ENCODE data around the gene PREX1.

- TF ChIP-seq MYC (IDR thresholded peaks at IDR 0.05; ENCODE audit: low read depth, low read length) (no peak), CTCF (IDR thresholded peaks at IDR 0.05; ENCODE audit: low read depth, low read length) (no peak), MAX (IDR thresholded peaks at IDR 0.05; ENCODE audit: low read depth, low read length) (no peak)
Measured at GRCh38 chr20:48672324-48672723, 155.5 kb downstream of the PREX1 start.
